Left lung (tissue), 10 donors: ENCODE data around the gene PITX3. TPM values are rescaled to one million over a fixed set of nuclear protein-coding genes. Genes with fewer than 3 reads are reported as not detected.

Experiments
- ATAC-seq: fragments of 200-7000 bp; cut with Tn5 transposase; one replicate; pipeline ENCODE4 v1.9.1; 2020; ENCODE audit warnings: moderate library complexity
- DNase-seq, 4 donors: peaks; one replicate each; pipeline ENCODE4 v3.0.0-alpha.2; 2013 to 2020
- H3K27ac ChIP-seq, 2 donors: fragments of 200-600 bp; sonication (generic) in 1 of 2; one replicate each; pipeline versions ENCODE4 v1.5.0 to v1.8.0; 2020 to 2021
- H3K27me3 ChIP-seq, 2 donors: fragments of 200-600 bp; sonication (generic) in 1 of 2; one replicate each; pipeline versions ENCODE4 v1.5.0 to v1.8.0; 2020 to 2021
- H3K36me3 ChIP-seq, 2 donors: fragments of 200-600 bp; sonication (generic) in 1 of 2; one replicate each; pipeline versions ENCODE4 v1.5.0 to v1.8.0; 2020 to 2021
- H3K4me1 ChIP-seq, 2 donors: fragments of 200-600 bp; one replicate each; pipeline ENCODE4 v1.8.0; 2021
- H3K4me3 ChIP-seq, 2 donors: fragments of 200-600 bp; sonication (generic) in 1 of 2; one replicate each; pipeline versions ENCODE4 v1.5.0 to v1.8.0; 2020 to 2021; ENCODE audit warnings: mild to moderate bottlenecking in 1 of 2
- H3K9me3 ChIP-seq, 2 donors: fragments of 200-600 bp; sonication (generic) in 1 of 2; one replicate each; pipeline versions ENCODE4 v1.5.0 to v1.8.0; 2020 to 2021
- intact Hi-C, 2 donors: fragments of 100-400 bp; cut with DNase I; formaldehyde crosslinking; loops; one replicate each; pipeline versions ENCODE4 v1.11.2 to v1.14.2; 2022
- polyA plus RNA-seq, 6 donors: library from polyadenylated mRNA; unstranded; fragments of 120-200 nt; gene quantifications; one replicate each; pipeline ENCODE4 v1.2.1, GENCODE V29; 2013; ENCODE audit not compliant: insufficient read length in 6 of 6
- total RNA-seq, 2 donors: library from RNA; stranded (reverse); fragmentation: NEBNext Ultra II Directional; extraction: Animal tissue kit (Norgen Biotek cat#: 25700); gene quantifications; one replicate each; pipeline ENCODE4 v1.2.1, GENCODE V29; 2021
- TF ChIP-seq, protein P1 (sequence below), 2 donors: fragments of 200-600 bp; sonication (generic) in 1 of 2; IDR thresholded peaks; one replicate each; pipeline versions ENCODE4 v1.5.0 to v1.8.0; 2021; ENCODE audit warnings: antibody characterized with exemption in 2 of 2
- donor health status: DM: no; HTN: yes; CAD: no.
- donor health status: DM: no; HTN: no; CAD: no.

Gene PITX3
- total and polyA plus RNA-seq, 8 donors = 0.28 to 1.4 (median 0.32) TPM; not detected in 1

DNA sequence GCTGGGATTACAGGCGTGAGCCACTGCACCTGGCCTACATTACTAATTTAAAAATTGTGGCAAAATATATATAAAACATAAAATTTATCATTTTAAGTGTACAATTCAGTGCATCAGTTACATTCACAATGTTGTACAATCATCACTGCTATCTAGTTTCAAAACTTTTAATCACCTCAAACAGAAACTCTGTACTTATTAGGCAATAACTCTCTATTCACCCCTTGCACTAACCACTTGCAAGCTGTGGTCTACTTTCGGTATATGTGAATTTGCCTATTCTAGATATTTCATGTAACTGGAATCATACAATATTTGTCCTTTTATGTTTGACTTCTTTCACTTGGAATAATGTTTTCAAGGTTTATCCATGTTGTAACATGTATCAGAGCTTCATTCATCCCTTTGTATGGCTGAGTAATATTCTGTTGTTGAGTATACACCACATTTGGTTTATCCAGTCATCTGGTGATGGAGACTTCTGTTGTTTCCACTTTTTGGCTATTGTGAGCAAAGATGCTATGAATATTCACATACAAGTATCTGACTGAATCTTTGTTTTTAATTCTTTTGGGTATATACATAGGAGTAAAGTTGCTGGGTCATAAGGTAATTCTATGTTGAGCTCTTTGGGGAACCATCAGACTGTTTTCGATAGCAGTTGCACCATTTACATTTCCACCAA is 29.6 kb downstream of the PITX3 start:
- Histone ChIP-seq H3K4me1 (no peaks in the 10 kb centered on the region), H3K4me3 (no peak overlapping the region), H3K36me3 (no peaks in the 10 kb centered on the region), H3K27me3 (no peaks in the 10 kb centered on the region), H3K27ac (no peak overlapping the region), H3K9me3 (no peaks in the 10 kb centered on the region)
- TF ChIP-seq, protein P1, sequence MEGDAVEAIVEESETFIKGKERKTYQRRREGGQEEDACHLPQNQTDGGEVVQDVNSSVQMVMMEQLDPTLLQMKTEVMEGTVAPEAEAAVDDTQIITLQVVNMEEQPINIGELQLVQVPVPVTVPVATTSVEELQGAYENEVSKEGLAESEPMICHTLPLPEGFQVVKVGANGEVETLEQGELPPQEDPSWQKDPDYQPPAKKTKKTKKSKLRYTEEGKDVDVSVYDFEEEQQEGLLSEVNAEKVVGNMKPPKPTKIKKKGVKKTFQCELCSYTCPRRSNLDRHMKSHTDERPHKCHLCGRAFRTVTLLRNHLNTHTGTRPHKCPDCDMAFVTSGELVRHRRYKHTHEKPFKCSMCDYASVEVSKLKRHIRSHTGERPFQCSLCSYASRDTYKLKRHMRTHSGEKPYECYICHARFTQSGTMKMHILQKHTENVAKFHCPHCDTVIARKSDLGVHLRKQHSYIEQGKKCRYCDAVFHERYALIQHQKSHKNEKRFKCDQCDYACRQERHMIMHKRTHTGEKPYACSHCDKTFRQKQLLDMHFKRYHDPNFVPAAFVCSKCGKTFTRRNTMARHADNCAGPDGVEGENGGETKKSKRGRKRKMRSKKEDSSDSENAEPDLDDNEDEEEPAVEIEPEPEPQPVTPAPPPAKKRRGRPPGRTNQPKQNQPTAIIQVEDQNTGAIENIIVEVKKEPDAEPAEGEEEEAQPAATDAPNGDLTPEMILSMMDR (IDR thresholded peaks at IDR 0.05) = no peak
- DNase-seq (no peak), ATAC-seq (no peak)
- intact Hi-C loops = no loop called here

DNA sequence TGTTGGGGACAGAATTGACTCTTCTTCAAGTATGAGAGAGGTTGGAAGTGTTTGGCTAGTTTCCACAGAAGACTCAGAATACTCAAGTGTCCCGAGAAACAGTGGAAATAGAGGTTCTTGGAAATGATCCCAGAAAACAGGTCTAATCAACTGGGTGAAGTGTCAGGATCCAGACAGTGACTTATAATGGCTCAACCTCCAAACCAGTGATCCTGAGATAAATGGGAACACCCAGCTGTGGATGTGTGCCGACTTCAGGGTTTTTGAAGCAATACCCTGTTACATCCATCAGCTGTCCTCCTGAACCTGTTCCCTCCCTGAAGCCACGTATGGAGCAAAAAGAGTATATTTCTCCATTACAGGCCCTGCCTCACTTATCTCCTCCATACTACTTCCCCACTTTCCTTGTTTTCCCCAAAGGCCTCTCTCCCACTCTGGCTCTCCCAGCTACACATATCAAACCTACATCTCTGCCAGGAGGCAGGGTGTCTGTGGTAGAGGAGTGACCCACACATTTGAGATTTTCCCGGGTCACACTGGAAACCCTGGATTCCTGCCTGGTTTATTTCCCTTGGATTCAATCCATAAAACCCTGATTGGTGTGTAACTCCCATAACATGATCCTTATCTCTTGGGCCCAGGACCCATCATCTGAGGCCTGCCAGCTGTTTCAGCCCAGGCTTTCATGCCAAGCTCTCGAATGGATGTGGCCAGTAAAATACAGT is 32.8 kb downstream of the PITX3 start:
- DNase-seq (peak in 2 of 4 donors; percentile 11 to 35), ATAC-seq (no peak)
- no peaks in the 10 kb centered on the region for H3K36me3 ChIP-seq
- no peaks in the 10 kb centered on the region for H3K27me3 ChIP-seq
- no peak overlapping the region for H3K27ac ChIP-seq
- no peaks in the 10 kb centered on the region for H3K4me1 ChIP-seq
- intact Hi-C loops = no loop called here
- H3K4me3 ChIP-seq = no peak overlapping the region
- peaks cover 0 to 10% of the 10 kb centered on the region in 2 donors for H3K9me3 ChIP-seq
- TF ChIP-seq, protein P1 (IDR thresholded peaks at IDR 0.05) = no peak

DNA sequence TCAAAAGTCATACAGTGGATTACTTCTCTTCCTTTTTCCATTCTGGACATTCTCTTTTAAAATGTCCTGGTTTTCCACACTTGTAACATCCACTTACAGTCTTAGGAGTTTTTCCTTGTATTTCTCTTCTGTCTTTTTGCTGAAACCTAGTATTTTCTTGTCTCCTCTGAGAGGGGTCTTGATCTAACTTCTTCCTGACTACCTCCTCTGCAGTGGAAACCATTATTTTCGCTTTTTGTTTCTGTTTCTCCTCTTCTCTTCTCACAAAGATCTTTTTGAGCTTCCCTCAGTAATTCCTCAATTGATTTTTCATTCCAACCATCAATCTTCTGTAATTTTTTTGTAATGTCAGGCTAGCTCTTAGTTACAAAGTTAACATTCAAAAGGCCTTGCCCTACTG is 38.9 kb downstream of the PITX3 start:
- intact Hi-C loops = no loop called here
- no peak for ATAC-seq
- no peak overlapping the region for H3K27ac ChIP-seq
- H3K36me3 ChIP-seq = no peaks in the 10 kb centered on the region
- H3K27me3 ChIP-seq = no peaks in the 10 kb centered on the region
- TF ChIP-seq, protein P1 (IDR thresholded peaks at IDR 0.05) = no peak
- no peak overlapping the region for H3K4me3 ChIP-seq
- peaks cover 0 to 10% of the 10 kb centered on the region in 2 donors for H3K9me3 ChIP-seq
- DNase-seq = no peak
- H3K4me1 ChIP-seq = no peaks in the 10 kb centered on the region

DNA sequence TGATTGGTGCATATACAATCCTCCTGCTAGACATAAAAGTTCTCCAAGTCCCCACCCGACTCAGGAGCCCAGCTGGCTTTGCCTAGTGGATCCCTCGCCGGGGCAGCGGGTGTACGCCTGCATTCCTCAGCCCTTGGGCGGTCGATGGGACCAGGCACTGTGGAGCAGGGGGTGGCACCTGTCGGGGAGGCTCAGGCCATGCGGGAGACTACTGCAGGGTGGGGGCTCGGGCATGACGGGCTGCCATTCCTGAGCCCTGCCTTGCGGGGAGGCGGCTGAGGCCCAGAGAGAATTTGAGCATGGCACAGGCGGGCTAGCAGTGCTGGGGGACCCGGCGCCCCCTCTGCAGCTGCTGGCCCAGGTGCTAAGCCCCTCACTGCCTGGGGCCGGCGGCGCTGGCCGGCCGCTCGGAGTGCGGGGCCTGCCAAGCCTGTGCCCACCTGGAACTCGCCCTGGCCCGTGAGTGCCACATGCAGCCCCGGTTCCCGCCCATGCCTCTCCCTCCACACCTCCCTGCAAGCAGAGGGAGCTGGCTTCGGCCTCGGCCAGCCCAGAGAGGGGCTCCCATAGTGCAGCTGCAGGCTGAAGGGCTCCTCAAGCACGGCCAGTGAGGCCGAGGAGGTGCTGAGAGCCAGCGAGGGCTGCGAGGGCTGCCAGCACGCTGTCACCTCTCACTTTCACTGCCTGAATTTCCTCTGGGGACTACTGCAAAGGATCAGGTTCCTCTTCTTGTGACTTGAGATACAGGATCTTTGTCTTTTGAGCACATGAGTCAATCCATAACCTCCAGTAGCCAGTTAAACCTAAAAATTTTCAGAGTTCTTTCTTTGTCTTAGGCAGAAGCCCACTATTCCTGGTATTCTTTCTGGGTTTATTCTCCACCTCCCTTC is 40.3 kb downstream of the PITX3 start:
- Histone ChIP-seq H3K27ac (no peak overlapping the region), H3K27me3 (no peaks in the 10 kb centered on the region), H3K4me1 (no peaks in the 10 kb centered on the region), H3K9me3 (peaks cover 0 to 10% of the 10 kb centered on the region in 2 donors), H3K36me3 (no peaks in the 10 kb centered on the region), H3K4me3 (no peak overlapping the region)
- DNase-seq (peak in 1 of 4 donors; percentile 73), ATAC-seq (no peak)
- intact Hi-C loops = no loop called here
- TF ChIP-seq, protein P1 (IDR thresholded peaks at IDR 0.05) = no peak
